Measurements from ENCODE around the gene THSD4.

DNA sequence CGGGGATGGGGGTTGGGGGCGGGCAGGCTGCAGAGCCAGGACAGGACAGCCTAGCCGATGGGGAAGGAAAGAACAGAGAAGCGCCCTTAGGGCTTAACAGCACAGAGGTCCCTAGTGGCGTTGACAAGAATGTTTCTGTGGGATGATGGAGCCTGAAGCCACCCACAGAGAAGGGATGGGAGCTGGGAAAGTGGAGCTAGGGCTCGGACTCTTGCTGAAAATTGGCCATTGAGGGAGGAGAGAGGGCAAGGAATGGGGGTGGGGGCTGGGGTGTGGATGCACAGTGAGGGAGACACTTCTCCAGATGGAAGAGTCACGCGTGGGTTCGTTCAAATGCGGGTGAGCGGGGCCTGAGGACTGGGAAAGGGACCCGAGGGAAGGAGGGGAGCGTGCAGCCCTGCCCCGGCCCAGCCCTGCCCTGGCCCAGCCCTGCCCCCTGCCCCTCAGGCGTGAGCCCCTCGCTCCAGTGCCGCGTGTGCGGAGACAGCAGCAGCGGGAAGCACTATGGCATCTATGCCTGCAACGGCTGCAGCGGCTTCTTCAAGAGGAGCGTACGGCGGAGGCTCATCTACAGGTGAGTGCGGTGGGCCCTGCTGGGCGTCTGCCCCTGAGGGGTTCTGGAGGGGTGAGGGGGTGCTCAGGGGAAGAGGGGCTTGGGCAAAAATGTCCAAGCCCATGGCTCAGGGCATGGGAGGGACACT lies 695.9 kb downstream of the THSD4 start:
- no peak for TF ChIP-seq POLR2A (IDR thresholded peaks at IDR 0.05)
- TF ChIP-seq, protein P1, sequence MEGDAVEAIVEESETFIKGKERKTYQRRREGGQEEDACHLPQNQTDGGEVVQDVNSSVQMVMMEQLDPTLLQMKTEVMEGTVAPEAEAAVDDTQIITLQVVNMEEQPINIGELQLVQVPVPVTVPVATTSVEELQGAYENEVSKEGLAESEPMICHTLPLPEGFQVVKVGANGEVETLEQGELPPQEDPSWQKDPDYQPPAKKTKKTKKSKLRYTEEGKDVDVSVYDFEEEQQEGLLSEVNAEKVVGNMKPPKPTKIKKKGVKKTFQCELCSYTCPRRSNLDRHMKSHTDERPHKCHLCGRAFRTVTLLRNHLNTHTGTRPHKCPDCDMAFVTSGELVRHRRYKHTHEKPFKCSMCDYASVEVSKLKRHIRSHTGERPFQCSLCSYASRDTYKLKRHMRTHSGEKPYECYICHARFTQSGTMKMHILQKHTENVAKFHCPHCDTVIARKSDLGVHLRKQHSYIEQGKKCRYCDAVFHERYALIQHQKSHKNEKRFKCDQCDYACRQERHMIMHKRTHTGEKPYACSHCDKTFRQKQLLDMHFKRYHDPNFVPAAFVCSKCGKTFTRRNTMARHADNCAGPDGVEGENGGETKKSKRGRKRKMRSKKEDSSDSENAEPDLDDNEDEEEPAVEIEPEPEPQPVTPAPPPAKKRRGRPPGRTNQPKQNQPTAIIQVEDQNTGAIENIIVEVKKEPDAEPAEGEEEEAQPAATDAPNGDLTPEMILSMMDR (IDR thresholded peaks at IDR 0.05): no peak
